Progenitor cell of endocrine pancreas (in vitro differentiated cells): ENCODE results near the gene PPP6R3. TPM values are rescaled to one million over a fixed set of nuclear protein-coding genes. Genes with fewer than 3 reads are reported as not detected.

Experiments
- DNase-seq: peaks from one replicate; pipeline ENCODE4 v3.0.0; 2021; ENCODE audit warnings: low spot score; ENCODE audit not compliant: unreplicated experiment
- H3K27ac Mint-ChIP-seq: 2 replicates; pipeline ENCODE4 v1.8.0; 2021; ENCODE audit warnings: mild to moderate bottlenecking, moderate library complexity, mixed read lengths
- H3K27me3 Mint-ChIP-seq: 2 replicates; pipeline ENCODE4 v1.8.0; 2021; ENCODE audit warnings: mixed read lengths
- H3K36me3 Mint-ChIP-seq: 2 replicates; pipeline ENCODE4 v1.8.0; 2022; ENCODE audit warnings: mixed read lengths; ENCODE audit not compliant: insufficient read depth
- H3K4me1 Mint-ChIP-seq: 2 replicates; pipeline ENCODE4 v1.8.0; 2021; ENCODE audit warnings: low read depth, mixed read lengths
- H3K4me3 Mint-ChIP-seq: 2 replicates; pipeline ENCODE4 v1.8.0; 2021; ENCODE audit warnings: low read depth, mild to moderate bottlenecking, moderate library complexity, mixed read lengths
- H3K9me3 Mint-ChIP-seq: 2 replicates; pipeline ENCODE4 v1.8.0; 2021; ENCODE audit warnings: low read depth, mixed read lengths
- total RNA-seq: library from RNA; stranded (reverse); gene quantifications from 2 replicates; pipeline ENCODE4 v1.2.1, GENCODE V29; 2021
- TF ChIP-seq, protein P1 (sequence below): fragments of 200-600 bp; sonication (generic); IDR thresholded peaks from one replicate; pipeline ENCODE4 v1.5.0; 2021; ENCODE audit warnings: antibody characterized with exemption, mild to moderate bottlenecking; ENCODE audit not compliant: unreplicated experiment

The PPP6R3 gene
- total RNA-seq, 1 donor from 2014 or later, result 124 TPM

DNA sequence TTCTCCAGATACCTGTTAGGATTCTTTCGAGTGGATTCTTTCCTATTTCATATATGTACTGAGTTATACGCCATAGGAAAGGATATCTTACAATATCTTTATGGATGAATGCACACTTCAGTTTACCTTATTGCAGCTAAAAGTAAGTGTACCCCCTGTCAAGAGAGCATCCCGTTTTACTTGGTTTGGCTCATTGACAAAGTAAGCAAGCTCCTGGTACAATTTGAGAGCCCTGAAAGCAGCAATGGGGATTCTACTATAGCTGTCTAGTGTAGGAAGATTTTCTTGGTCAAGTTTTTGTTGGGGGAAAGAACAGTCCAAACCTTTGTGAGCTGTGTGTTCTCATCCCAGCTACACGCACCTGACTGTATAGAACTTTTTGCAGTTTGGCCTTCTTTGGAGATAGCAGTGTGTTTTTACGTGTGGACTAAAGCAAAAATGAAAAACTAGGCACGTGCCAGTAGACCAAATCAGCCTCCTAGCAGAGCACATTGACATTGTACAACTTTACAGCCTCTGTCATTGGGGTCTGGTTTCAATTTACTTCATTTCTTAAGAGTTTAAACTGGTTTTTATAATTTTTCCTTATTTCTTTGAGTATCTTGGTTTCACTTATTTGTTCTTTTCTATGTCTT, 44.0 kb downstream of the PPP6R3 start:
- H3K36me3 Mint-ChIP-seq, result no peaks in the 10 kb centered on the region
- no peak overlapping the region for H3K4me3 Mint-ChIP-seq
- TF ChIP-seq, protein P1, sequence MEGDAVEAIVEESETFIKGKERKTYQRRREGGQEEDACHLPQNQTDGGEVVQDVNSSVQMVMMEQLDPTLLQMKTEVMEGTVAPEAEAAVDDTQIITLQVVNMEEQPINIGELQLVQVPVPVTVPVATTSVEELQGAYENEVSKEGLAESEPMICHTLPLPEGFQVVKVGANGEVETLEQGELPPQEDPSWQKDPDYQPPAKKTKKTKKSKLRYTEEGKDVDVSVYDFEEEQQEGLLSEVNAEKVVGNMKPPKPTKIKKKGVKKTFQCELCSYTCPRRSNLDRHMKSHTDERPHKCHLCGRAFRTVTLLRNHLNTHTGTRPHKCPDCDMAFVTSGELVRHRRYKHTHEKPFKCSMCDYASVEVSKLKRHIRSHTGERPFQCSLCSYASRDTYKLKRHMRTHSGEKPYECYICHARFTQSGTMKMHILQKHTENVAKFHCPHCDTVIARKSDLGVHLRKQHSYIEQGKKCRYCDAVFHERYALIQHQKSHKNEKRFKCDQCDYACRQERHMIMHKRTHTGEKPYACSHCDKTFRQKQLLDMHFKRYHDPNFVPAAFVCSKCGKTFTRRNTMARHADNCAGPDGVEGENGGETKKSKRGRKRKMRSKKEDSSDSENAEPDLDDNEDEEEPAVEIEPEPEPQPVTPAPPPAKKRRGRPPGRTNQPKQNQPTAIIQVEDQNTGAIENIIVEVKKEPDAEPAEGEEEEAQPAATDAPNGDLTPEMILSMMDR, result no peak
- peak overlapping the region; percentile 50 for H3K27ac Mint-ChIP-seq
- H3K4me1 Mint-ChIP-seq, result peaks cover 20% of the 10 kb centered on the region
- H3K27me3 Mint-ChIP-seq, result no peaks in the 10 kb centered on the region
- DNase-seq, result no peak
- no peaks in the 10 kb centered on the region for H3K9me3 Mint-ChIP-seq

DNA sequence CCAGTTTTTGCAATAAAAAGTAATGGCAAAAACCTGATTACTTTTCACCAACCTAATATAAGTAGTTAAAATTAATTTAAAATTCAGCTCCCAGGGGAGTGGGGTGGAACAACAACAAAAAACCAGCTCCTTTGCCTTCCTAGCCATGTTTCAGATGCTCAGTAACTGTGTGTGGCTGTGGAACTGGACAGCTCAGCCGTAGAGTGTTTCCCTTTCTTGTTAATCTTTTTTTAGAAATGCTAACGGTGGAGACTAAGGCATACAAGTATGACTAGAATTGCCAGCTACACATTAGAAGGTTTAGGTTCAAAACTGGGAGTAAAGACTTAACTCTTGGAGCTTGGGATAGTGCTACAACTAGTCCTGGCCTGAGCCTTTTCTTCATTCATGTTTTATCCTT, 45.0 kb downstream of the PPP6R3 start:
- Mint-ChIP-seq H3K27me3 (no peaks in the 10 kb centered on the region), H3K36me3 (no peaks in the 10 kb centered on the region), H3K4me1 (peaks cover 23% of the 10 kb centered on the region), H3K4me3 (no peak overlapping the region), H3K27ac (no peak overlapping the region), H3K9me3 (no peaks in the 10 kb centered on the region)
- TF ChIP-seq, protein P1, result no peak
- DNase-seq, result no peak

DNA sequence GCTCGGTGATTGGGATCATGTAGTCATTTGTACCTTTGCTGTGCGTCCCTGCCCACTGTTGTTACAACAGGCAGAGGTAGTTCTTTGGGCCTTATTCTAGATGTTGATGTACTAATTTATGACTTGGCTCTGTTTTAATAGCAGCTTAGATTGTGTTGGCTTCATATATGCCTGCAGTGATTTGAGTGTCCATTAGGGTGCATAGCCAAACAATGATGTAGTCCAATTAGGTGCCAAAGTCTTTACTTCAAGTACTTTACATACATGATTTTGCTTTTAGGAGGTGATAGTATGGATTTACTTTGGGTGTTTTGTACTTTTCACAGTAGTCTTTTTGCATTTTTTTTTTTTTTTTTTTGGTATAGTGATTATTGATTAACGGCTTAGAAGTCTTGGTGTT, 46.4 kb downstream of the PPP6R3 start:
- Mint-ChIP-seq H3K4me1 (peaks cover 26% of the 10 kb centered on the region), H3K4me3 (no peak overlapping the region), H3K27me3 (no peaks in the 10 kb centered on the region), H3K36me3 (no peaks in the 10 kb centered on the region), H3K27ac (no peak overlapping the region), H3K9me3 (no peaks in the 10 kb centered on the region)
- DNase-seq, result no peak
- TF ChIP-seq, protein P1, result no peak

DNA sequence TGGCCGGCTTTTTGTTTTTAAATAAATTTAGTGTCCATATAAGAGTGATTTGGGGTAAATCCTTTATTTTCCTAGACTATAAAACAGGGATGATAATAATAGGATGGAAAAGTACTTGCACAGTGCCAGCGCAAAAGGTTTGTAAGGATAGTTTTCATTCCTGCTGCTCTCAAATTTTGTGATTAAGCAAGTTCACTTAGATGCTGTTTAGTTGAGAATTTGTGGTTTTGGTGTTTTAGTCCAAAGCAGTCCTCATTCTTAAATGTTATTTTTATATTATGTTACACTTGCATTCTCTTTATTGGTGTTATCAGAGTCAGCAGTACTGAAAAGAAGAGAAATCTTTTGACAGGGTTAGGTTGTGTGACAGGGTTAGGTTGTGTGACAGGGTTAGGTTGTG, 47.9 kb downstream of the PPP6R3 start:
- H3K27me3 Mint-ChIP-seq, result no peaks in the 10 kb centered on the region
- H3K36me3 Mint-ChIP-seq, result no peaks in the 10 kb centered on the region
- no peak overlapping the region for H3K4me3 Mint-ChIP-seq
- no peak for DNase-seq
- TF ChIP-seq, protein P1, result no peak
- H3K4me1 Mint-ChIP-seq, result peaks cover 18% of the 10 kb centered on the region
- no peaks in the 10 kb centered on the region for H3K9me3 Mint-ChIP-seq
- H3K27ac Mint-ChIP-seq, result no peak overlapping the region

DNA sequence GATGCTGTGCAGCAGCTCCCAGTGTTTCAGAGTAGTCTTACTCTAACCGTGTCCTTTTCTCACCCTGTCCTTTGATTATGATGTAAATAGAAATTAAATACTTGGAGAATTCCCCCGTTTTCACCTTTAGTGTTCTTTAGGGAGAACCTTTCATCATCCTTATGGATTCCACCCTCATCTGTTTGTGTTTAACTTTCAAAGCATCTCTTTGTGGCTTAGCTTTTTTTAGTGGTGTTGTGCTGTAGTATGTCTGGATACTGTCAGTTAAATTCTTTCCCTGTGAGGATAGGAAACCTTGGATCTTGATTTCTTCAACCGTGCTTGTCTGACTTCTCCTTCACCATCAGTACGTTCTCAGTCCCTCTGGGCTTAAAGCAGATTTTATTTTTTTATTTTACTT, 48.5 kb downstream of the PPP6R3 start:
- H3K4me1 Mint-ChIP-seq, result peaks cover 15% of the 10 kb centered on the region
- no peaks in the 10 kb centered on the region for H3K27me3 Mint-ChIP-seq
- no peak for DNase-seq
- no peak overlapping the region for H3K4me3 Mint-ChIP-seq
- peak overlapping the region; percentile 54 for H3K27ac Mint-ChIP-seq
- H3K9me3 Mint-ChIP-seq, result no peaks in the 10 kb centered on the region
- TF ChIP-seq, protein P1, result no peak
- peaks cover under 1% of the 10 kb centered on the region for H3K36me3 Mint-ChIP-seq
